Mesenteric fat pad (tissue), 1 donor: ENCODE data around the gene RBM33. TPM values are rescaled to one million over a fixed set of nuclear protein-coding genes. Genes with fewer than 3 reads are reported as not detected.

Experiments
- DNase-seq: peaks from one replicate; pipeline ENCODE4 v3.0.0-alpha.2; 2020; ENCODE audit warnings: low spot score
- total RNA-seq: library from RNA; stranded (reverse); fragmentation: NEBNext Ultra II Directional; extraction: Animal tissue kit (Norgen Biotek cat#: 25700); gene quantifications from one replicate; pipeline ENCODE4 v1.2.1, GENCODE V29; 2021
- donor health status: DM: yes; HTN: yes; CAD: no.

Gene RBM33
- total RNA-seq, 1 donor from 2014 or later: 43.7 TPM

DNA sequence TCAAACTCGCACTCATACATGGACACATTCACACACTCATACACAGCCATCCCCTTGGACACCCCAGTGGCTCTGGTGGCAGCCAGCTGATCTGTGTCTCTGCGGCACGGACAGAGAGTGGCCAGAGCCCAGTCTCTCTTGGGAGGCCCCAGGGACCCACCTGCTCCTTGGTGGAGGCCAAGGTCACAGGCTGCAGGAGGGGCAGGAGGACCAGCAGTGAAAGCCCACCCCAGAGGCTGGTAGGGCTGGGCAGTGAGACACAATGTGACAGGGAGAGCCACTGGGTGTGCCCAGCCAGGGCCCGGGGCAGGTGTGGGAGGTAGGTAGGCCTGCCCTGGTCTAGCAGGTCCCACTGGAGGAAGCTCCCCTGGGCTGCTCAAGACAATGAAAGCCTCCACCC lies 149.3 kb downstream of the RBM33 start:
- DNase-seq: no peak

DNA sequence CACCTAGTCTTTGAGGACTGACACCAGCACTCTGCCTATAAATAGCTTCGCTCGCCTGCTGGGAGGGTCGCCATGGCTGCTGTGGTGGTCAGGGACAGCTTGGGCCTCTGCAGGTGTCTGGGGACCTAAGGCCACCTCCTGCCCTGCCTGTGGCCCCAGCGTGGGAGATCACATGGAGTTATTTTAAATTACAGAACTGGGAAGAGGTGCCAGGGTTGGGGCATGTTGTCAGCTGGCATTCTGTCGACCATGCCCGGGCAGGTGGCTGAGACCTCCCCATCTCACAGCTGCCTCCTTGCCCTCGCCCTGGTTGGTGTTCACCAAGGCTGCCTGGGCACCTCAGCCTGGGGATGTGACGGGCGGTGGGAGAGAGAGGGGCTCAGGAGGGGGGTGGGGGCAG lies 149.7 kb downstream of the RBM33 start:
- no peak for DNase-seq

DNA sequence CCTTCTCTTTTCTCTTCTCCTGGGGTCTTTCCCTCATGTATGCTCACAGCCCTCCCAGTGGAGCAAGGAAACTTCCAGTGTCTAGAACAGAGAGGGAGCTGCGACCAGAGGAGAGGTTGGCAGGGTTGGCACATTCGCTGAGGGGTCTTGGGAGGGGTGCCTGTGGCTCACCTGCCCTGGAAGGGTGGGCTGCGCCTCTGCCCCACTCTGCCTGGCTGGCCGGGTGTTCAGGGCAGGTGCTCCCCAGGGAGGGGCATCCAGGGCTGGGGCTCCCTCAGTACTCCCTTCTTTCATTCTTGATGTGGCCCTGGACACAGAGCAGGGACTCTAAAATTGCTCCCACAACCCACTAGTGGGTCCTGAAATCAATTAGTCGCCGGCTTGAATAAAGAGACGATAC lies 150.9 kb downstream of the RBM33 start:
- no peak for DNase-seq

DNA sequence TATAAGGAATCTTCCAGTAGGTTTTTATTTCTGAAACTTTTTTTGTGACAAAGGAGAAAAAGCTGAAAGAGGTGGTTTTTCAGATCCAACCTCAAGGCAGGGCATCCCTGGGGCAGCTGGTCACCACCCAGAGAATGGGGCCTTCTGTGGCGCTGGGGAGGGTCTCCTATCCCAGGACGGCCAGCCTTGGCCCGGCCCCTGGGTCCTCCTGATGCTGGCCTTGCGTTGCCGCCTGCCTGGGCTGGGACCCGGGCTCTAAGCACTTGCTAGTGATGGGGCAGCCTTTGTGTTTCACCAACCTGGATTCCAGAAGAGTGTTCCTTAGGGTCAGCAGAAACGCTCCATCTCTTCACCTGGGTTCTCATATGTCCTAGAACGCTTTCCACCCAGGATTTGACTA lies 151.5 kb downstream of the RBM33 start:
- DNase-seq: no peak

DNA sequence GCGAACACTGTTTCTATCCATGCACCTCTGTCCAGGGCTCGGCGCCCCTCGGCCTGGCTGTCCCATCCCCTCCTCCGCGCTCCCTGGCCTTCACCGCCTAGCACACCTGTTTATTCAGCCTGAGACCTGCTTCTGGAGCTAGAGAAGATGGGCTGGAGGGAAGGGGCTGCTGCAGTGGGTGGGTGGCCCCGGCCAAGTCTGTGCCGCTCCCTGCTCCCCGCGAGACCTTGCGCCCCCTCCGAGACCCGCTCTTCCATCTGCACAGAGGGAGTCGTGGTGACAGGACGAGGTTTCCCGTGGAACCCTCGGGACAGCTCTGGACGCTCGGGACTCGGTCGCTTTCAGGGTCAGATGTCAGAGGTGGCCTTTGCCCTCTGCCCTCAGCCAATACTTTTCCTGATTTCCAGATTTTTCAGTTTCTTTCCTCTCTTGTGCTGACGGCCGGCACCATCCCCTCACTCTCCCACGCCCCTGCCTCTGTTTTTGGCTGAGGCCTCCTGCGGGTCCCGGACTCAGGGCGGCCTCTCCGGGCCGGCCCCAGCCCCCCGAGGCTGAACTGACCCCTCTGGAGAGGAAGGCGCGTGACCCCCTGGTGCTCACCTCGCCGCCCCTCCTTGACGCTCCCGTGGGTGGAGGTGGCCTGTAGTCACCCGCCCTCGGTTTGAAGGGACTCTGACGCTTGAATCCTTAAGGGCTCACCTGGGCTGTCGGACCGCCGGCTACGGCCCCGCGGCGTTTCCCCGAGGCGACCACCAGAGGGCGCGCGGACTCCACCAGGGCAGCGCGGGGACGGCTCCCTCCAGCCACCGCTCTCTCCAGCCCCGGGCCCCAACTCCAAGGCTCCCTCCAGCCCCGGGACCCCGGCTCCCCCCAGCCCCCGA lies 152.2 kb downstream of the RBM33 start:
- no peak for DNase-seq

DNA sequence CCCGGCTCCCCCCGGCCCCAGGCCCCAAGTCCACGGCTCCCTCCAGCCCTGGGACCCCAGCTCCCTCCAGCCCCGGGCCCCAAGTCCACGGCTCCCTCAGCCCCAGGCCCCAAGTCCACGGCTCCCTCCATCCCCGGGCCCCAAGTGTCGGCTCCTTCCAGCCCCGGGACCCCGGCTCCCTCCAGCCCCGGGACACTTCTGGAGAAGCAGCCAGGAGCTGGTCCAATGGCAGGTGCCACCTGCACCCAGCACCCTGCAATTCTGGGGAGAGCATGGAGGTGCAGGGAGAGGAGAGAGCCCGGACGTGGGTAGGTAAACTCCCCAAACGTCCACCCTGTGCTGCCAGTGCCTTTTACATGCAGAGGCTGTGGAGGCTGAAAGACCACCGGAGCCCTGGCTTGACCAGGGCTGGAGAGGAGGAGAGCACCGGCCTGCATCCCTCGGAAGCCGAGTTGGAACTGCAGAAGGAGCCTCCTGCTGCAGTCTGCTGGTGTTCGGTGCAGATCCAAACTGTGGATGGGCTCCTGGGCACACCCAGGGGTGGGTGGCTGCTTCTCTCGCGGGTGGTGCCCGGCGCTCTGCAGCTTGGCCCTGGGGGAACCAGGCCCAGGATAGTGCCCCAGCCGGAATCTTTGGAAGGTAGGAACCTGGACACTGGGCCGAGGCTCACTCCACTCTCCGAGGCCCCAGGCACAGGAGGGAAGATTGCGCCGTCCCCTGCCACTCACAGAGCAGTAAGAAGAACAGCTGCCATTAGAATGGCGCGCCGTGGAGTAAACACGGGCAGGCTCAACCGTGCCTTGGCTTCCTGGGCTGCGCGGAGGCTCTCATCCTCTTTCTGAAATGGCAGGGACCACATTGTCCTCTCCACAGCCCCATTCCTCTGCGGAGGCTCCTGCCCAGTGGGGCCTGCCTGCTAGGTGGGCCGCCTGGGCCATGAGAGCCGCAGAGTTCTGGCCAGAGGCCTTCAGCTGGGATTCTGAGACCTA lies 153.1 kb downstream of the RBM33 start:
- no peak for DNase-seq

DNA sequence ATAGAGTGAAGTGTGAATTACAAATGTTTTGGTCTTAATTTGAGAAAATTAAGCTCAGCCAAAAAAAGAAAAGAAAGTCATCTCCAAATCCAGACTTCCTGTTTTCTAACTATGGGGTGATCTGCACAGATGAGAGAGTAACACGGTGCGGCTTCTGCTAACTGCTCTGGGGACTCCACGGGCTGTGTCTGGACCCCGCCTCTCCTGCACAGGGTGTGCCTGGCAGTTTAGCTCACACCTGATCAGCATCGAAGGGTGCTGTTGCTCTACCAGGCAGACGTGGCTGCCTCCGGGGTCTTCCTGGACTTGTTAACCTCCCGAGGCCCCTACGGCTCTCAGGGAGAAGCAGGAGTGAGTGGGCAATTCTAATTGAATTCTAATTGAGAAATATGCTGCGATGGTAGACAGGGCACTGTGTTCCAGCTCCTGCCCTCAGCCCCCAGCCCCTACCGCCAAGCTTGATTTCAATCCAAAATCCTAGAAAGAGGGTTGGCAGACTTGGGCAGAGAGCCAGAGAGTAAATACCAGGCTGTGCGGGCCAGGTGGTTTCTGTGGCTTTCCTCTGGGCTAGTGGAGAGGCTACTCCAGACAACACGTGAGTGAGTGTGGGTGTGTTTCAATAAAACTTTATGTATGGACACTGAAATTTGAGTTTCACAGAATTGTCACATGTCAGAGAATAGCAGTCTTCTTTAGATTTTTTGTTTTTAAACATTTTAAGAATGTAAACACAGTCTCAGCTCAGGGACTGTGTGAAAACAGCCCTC lies 154.4 kb downstream of the RBM33 start:
- no peak for DNase-seq

DNA sequence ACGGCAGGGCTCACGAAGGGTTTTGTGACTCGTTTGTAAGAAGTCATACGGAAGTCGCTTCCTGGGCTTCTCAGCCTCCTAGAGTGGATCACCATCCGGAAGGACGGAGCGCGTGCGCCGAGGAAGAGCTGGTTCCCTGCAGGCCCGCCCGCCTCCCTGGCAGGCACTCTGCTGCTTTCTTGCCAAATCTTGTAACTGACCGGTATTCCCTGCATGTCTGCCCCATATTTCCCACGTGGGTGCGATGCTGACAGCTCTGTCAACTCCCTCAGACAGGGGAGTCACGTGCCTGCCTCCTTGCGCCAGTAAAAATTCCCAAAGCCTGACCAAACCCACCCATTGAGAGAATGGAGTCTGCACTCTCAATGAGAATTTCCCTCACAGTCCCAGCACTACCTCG lies 155.1 kb downstream of the RBM33 start:
- DNase-seq: no peak

DNA sequence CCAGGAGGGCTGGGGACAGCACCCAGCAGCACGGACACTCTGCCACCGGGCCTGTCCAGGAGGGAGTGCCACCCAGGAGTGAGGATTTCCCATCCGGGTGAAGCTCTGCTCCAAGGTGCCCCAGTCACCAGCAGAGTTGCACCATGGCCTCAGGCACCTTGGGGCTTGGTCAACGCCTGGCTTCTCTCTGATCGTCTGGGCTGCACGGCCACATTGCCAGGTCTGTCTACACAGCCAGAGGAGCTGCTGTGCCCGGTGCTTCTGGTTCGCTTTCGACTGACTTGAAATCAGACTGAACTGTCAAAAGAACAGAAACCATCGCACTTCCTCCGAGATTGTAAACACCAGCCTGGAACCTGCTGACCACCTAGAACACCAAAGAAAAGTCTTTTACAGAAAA lies 155.8 kb downstream of the RBM33 start:
- DNase-seq: no peak

DNA sequence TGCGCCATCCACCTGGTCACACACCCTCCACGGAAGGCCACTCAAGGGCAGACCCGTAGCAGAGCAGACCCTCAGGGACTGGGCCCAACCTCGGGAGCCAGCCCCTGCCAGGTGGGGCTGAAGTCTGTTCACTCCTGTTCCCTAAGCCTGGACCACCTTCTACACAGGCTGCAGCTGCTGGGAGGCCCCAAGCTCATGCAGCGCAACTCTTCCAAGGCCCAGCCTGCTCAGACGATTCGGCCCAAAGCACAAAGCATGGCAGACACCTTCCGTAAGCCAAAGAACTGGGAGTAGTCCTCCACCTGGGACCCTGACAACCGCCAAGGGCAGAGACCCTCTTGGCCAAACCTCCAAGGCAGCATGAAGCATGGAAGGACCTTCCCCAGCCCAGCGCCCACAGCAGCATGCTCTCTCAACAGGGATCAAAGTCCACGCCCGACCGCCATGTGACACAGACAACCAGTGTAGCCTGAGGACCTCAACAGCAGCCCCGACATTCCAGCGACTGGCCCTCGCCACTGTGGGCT lies 156.3 kb downstream of the RBM33 start:
- no peak for DNase-seq

DNA sequence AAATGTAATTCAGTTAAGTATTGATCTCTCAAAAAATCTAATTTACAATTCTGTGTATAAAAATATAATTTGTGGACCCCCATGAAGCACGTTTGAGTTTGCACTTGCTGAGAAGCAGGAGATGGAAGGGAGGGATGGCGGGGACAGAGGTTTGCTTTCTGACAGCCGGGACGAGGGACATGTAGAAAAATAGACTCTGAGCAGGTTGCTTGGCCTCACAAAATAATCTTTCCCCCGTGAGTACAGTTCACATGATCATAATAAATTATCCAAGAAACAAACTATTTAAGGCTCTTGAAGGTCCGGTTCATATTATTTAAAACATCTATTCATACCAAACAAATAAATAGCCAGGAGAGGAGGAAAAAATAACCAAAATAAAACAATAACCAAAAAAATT lies 157.8 kb downstream of the RBM33 start:
- no peak for DNase-seq

DNA sequence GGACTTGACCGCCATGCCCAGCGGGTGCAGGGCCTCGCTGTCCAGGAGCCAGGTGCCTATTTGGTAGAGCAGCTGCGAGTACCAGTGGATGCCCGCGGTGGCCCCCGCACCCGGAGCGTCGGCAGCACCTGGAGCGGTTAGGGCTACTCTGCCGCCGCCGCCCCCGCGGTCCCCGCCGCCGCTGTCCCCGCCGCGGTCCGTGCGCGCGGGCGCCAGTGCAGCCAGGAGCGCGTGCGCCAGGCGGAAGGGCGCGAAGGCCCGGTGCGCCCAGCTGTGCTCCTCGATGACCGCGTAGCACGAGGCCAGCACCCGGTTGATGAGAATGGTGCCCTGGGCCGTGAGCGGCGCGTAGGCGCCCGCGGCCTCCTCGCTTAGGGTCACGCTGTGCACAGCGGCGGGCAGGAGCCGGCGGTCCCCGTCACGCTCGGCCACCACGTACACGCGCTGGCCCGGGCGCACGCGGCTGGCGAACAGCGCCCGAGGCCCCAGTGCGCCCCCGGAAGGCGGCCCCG lies 158.5 kb downstream of the RBM33 start:
- no peak for DNase-seq

DNA sequence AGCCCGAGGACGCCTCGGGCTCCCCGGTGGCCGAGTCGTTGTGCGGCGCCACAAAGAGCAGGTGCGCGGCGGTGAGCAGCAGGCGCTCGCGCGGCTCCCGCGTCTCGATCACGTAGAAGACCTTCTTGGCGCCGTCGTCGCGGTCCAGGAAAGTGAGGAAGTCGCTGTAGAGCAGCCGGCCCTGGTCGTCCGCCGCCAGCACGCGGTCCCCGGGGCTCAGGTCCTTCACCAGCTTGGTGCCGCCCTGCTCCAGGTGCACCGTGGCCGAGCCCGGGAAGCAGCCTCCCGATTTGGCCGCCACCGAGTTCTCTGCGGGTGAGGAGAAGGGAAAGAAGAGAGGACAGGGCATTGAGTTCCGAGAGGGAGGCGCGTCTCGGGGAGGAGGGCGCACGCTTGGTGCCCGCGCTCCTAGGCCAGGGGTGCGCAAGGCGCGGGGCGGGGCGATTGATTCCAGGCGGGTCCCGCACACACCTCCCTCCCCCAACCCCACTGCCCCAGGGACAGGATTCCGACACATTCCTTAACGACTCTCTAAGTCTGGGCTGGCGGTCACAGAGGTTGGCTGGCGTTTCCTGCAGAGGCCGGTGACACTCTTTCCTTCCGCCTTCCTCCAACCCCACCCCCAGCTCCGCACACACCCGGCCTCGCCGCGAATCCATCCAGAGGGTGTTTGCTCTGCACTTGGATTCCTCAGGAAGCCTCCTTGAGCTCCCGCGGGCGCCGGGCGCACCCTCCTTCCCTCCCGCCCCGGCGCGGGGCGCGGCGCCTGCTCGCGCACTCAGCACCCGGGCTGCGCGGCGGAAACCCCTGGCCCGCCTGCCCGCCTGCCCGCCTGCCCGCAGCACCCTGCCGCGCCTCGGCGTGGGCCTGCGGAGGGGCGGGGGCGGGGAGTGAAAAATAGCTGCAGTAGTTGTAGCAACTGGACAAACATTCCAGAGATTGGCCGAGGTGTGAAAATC lies 159.2 kb downstream of the RBM33 start:
- no peak for DNase-seq

DNA sequence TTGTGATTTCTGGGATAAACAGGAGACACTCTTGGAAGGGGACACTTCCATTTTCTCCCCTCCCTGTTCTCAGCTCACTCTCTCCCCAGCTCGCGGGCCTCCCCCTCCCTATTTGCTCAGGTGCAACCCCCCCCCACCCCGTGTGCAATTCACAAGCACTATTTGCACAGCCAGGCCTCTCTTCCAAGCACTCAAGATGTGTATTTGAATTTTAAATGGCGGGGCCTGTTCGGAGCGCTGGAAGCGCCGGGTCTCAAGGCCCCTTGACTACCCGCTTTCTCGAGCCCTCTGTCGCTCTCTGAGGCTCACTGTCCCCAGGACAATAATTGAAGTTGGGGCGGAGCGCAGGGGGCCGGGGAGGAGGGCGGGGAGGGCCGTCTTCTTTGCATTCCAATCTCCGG lies 160.0 kb downstream of the RBM33 start:
- DNase-seq: no peak

DNA sequence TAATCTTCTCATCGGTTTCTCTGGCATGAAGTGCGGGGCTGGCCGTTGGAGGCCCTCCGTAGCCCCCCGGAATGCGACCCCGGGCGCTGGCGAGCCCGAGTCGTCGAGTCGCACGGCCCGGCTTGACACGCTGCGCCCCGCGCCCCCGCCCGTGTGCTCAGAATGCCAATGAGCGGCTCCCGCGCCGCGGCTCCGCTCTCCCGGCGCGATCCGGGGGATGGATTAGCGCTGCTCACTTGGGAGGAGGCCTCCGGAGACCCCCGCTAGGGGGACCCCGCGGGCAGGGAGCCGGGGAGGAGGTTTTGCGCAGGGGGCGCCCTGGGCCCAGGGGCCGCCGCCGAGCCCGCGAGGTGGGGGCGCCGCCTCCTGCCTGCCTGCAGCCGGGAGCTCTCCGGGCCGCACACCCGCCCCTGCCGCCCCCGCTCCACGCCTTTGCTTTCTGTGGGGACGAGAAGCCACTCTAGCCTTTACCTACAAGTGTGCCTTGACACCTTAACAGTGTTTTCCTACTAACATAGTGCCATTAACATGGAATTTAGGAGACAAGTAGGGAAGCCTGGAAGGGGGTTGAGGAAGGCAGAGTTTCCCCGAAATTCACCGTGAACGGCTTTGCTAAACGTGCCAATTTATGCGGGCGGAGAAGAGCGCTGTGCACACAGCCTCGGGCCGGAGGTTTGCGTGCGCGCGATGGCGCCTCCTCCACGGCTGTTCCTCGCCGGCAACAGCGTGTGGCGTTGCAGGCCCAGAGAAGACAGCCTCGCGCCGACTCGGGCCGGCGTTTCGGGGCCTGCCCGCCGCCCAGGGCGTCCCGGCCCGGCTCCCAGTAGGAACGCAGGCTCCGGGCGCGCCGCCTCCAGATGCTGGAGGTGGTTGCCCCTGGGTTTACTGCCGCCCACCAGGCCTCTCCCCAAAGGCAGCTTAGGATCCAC lies 160.7 kb downstream of the RBM33 start:
- DNase-seq: no peak

DNA sequence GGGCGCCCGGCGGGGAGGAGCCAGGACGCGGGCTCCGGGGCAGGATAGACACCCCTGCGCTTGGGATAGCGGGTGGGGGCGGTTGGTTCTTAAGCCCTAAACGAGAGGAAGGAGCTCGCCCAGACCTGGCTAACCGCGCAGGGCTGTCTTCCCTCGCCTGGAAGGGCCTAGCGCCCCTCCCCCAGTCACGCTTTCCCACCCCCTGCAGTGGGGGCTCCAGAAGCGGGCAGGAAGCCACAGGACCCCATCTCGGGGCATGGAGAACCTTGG lies 161.3 kb downstream of the RBM33 start:
- DNase-seq: no peak

DNA sequence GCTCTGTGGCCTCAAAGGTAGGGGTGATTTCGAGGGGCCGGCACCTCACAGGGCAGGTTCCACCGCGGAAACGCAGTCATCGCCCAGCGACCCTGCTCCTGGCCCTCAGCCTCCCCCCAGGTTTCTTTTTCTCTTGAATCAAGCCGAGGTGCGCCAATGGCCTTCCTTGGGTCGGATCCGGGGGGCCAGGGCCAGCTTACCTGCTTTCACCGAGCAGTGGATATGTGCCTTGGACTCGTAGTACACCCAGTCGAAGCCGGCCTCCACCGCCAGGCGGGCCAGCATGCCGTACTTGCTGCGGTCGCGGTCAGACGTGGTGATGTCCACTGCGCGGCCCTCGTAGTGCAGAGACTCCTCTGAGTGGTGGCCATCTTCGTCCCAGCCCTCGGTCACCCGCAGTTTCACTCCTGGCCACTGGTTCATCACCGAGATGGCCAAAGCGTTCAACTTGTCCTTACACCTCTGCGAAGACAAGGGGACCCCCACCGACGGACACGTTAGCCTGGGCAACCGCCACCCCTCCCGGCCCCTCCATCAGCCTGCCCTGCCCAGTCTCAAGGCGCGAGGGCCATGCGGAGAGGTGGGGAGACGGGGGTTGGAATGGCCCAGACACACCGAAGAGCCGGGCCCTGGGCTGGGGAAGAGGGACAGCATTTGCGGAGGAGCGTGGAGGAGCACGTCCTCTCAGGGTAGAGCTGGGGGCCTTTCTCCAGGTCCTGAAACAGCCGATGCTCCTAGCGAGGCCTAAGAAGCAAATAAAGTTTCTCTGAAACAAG lies 161.8 kb downstream of the RBM33 start:
- no peak for DNase-seq

DNA sequence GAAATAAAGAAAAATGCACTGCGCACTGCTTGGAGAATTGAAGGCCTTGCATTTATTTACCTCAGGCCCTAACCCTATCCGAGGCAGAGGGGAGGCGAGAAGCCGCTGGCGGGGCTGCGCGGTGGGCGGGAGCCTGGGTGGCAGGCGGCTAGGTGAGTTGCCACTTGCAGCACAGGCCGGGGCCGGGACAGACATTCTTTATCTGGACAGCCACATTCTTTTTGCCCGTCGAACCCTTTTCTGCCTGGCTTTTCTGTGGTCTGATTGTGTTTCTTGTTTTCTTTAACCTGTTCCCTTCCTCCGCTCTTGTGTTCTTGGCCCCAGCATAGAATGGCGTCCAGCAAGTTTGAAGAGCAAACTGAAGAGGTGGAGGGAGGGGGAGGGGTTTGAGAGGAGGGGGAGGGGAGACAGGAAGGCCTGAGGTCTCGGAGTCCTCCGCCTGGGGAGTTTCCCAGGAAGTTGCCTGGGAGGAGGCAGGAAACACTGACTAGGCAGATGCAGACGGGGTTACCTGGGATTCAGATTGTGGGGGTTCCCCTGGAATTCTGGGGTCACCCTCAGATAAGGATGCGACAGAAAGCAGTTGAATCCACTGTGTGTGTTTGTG lies 162.7 kb downstream of the RBM33 start:
- no peak for DNase-seq
